Heart right ventricle (tissue), 16 donors: Measurements from ENCODE around the gene TMEM200A. TPM values are rescaled to one million over a fixed set of nuclear protein-coding genes. Genes with fewer than 3 reads are reported as not detected.

Experiments used
- ATAC-seq, 8 donors: fragments of 200-7000 bp; cut with Tn5 transposase; one replicate each; pipeline ENCODE4 v1.9.1; 2020; ENCODE audit warnings: mild to moderate bottlenecking in 8 of 8, moderate library complexity in 8 of 8, moderate number of reproducible peaks in 1 of 8
- DNase-seq, 2 donors: peaks; one replicate each; pipeline ENCODE4 v3.0.0-alpha.2; 2020
- H3K27ac ChIP-seq, 10 donors: fragments of 200-600 bp; sonication (generic) in 2 of 10; one replicate each; pipeline versions ENCODE4 v1.5.0 to v1.8.0; 2020 to 2022; ENCODE audit warnings: mild to moderate bottlenecking in 3 of 10
- H3K27me3 ChIP-seq, 7 donors: fragments of 200-600 bp; one replicate each; pipeline ENCODE4 v1.8.0; 2021 to 2022; ENCODE audit warnings: mild to moderate bottlenecking in 2 of 7
- H3K36me3 ChIP-seq, 9 donors: fragments of 200-600 bp; sonication (generic) in 1 of 9; one replicate each; pipeline versions ENCODE4 v1.5.0 to v1.8.0; 2020 to 2022; ENCODE audit warnings: mild to moderate bottlenecking in 2 of 9
- H3K4me1 ChIP-seq, 9 donors: fragments of 200-600 bp; sonication (generic) in 1 of 9; one replicate each; pipeline versions ENCODE4 v1.5.0 to v1.8.0; 2020 to 2022; ENCODE audit warnings: mild to moderate bottlenecking in 4 of 9
- H3K4me3 ChIP-seq, 10 donors: fragments of 200-600 bp; sonication (generic) in 2 of 10; one replicate each; pipeline versions ENCODE4 v1.5.0 to v1.8.0; 2020 to 2022; ENCODE audit warnings: mild to moderate bottlenecking in 7 of 10, moderate library complexity in 2 of 10
- H3K9me3 ChIP-seq, 11 donors: fragments of 200-600 bp in 10 of 11; sonication (generic) in 2 of 11; one replicate each; pipeline versions ENCODE4 v1.5.0 to v1.8.0; 2013 to 2022; ENCODE audit warnings: mild to moderate bottlenecking in 2 of 11, control low read depth in 1 of 11, moderate library complexity in 1 of 11
- CTCF ChIP-seq, 9 donors: fragments of 200-600 bp; sonication (generic) in 2 of 9; IDR thresholded peaks; one replicate each; pipeline versions ENCODE4 v1.5.0 to v1.8.0; 2021 to 2022; ENCODE audit warnings: antibody characterized with exemption in 9 of 9, mild to moderate bottlenecking in 5 of 9, moderate library complexity in 1 of 9
- WGBS, 2 donors: extraction: QIAGEN DNeasy Blood & Tissue Kit; methylation state at CpG; one replicate each; pipeline ENCODE4 v1.1.7; 2013; ENCODE audit warnings: inconsistent platforms in 1 of 2; 5-methylcytosine and 5-hydroxymethylcytosine counted together
- intact Hi-C, 10 donors: fragments of 100-400 bp; cut with DNase I; formaldehyde crosslinking; loops; one replicate each; pipeline versions ENCODE4 v1.11.1 to v1.14.2; 2022
- polyA plus RNA-seq, 2 donors: library from polyadenylated mRNA; stranded (reverse); fragments of 200-250 nt; gene quantifications; one replicate each; pipeline ENCODE4 v1.2.3, GENCODE V29; 2013
- total RNA-seq, 10 donors: library from RNA; stranded (reverse); fragmentation: NEBNext Ultra II Directional in 3 of 10; extraction: Animal tissue kit (Norgen Biotek cat#: 25700) in 3 of 10; gene quantifications; one replicate each; pipeline versions ENCODE4 v1.2.1 to v1.2.4, GENCODE V29; 2021 to 2023
- donor health status: Arrhythmogenic right ventricular cardiomyopathy.
- donor health status: ischemic (EF 13 %, LVEDD 7.1; RV severe dilation, severe dysfunction).
- donor health status: healthy with polysubstance abuse.
- donor health status: DM: no; HTN: yes; CAD: no.
- donor health status: DM: no; HTN: no; CAD: no.
- donor health status: ischemic (EF 25% LVEDD 6.9; RV normal size, moderate dysfunction).
- donor health status: ischemic (EF 25% LVEDD 5.7; RV mildly dilated, moderate dysfunction).
- donor health status: healthy.
- donor health status: DM: yes; HTN: yes; CAD: no.
- donor health status: Ischemic cardiomyopathy.
- donor health status: ischemic (EF 35%, LVEDD 5.7; RV mildly dilated, moderate dysfunction).
- donor health status: nonischemic (EF 11% LVEDD 7.7; RV severe dilation, severe dysfunction).
- donor health status: DM: yes; HTN: yes; CAD: no.
- donor health status: PGD.
- donor health status: ischemic (EF 29% LVEDD 5.4; RV normal size, mild dysfunction).
- donor health status: nonischemic (EF 23%, LVEDD 6.1; RV moderate dilation, normal function).

TMEM200A gene
- total and polyA plus RNA-seq, 12 donors, result 0.07 to 0.39 (median 0.18) TPM; not detected in 4

DNA sequence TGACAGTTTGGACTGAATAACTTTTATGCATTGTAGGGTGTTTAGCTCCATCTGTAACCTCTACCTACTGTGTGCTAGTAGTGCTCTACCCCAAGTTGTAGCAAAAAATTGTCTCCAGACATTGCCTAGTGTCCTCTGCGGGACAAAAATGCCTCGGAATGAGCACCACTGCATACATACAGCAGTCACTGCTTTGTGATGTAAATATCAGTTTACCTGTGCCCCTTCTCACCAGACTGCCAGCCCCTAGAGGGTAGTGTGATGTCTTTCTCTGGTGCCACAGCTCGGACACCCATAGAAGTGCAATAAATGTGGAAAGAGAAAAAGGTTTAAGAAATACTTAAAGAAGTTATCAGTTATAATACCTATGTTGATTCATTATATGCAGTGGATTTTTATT is 25.1 kb downstream of the TMEM200A start:
- Histone ChIP-seq H3K9me3 (no peaks in the 10 kb centered on the region), H3K27ac (no peak overlapping the region), H3K27me3 (peaks cover 0 to 3% (median 0%) of the 10 kb centered on the region in 7 donors), H3K4me1 (no peaks in the 10 kb centered on the region), H3K4me3 (no peak overlapping the region), H3K36me3 (no peaks in the 10 kb centered on the region)
- intact Hi-C loops, result no loop called here
- no peak for TF ChIP-seq CTCF (IDR thresholded peaks at IDR 0.05)
- ATAC-seq (no peak), DNase-seq (no peak)
- WGBS, 2 donors, result 63 to 81% methylated on average over 3 of the region's 3 CpGs

GRCh38 chr6:130393306-130393705 is 27.5 kb downstream of the TMEM200A start:
- 88% methylated on average over 6 of the region's 6 CpGs for WGBS, 2 donors
- no peak for ATAC-seq

GRCh38 chr6:130394246-130394645 is 28.4 kb downstream of the TMEM200A start:
- no peak overlapping the region for H3K27ac ChIP-seq
- DNase-seq, result no peak
- H3K9me3 ChIP-seq, result no peaks in the 10 kb centered on the region
- no peak overlapping the region for H3K4me3 ChIP-seq
- H3K4me1 ChIP-seq, result no peaks in the 10 kb centered on the region
- intact Hi-C loops, result no loop called here
- 71 to 91% methylated on average over 5 of the region's 5 CpGs for WGBS, 2 donors
- no peak for TF ChIP-seq CTCF (IDR thresholded peaks at IDR 0.05)
- no peak for ATAC-seq
- H3K27me3 ChIP-seq, result peaks cover 0 to 3% (median 0%) of the 10 kb centered on the region in 7 donors
- H3K36me3 ChIP-seq, result no peaks in the 10 kb centered on the region

More at GRCh38 chr6:130393306-130393705, 27.5 kb downstream of the TMEM200A start:
- Histone ChIP-seq H3K9me3 (no peaks in the 10 kb centered on the region), H3K27me3 (peaks cover 0 to 3% (median 0%) of the 10 kb centered on the region in 7 donors), H3K4me1 (no peaks in the 10 kb centered on the region), H3K36me3 (no peaks in the 10 kb centered on the region), H3K27ac (no peak overlapping the region), H3K4me3 (no peak overlapping the region)
- intact Hi-C loops, result no loop called here
- no peak for TF ChIP-seq CTCF (IDR thresholded peaks at IDR 0.05)
- DNase-seq, result no peak

GRCh38 chr6:130395164-130395563 is 29.3 kb downstream of the TMEM200A start:
- no peaks in the 10 kb centered on the region for H3K36me3 ChIP-seq
- DNase-seq (no peak), ATAC-seq (no peak)
- TF ChIP-seq CTCF (IDR thresholded peaks at IDR 0.05), result no peak
- intact Hi-C loops, result no loop called here
- H3K27ac ChIP-seq, result no peak overlapping the region
- H3K4me3 ChIP-seq, result no peak overlapping the region
- H3K27me3 ChIP-seq, result peaks cover 0 to 3% (median 0%) of the 10 kb centered on the region in 7 donors
- peaks cover 0 to 6% (median 0%) of the 10 kb centered on the region in 11 donors for H3K9me3 ChIP-seq
- H3K4me1 ChIP-seq, result no peaks in the 10 kb centered on the region
- 88 to 94% methylated on average over 5 of the region's 5 CpGs for WGBS, 2 donors
